Upper lobe of left lung (tissue), 6 donors: Measurements from ENCODE around the gene SLC6A3. TPM values are rescaled to one million over a fixed set of nuclear protein-coding genes. Genes with fewer than 3 reads are reported as not detected.

Source experiments
- ATAC-seq, 2 donors: fragments of 200-7000 bp; cut with Tn5 transposase; one replicate each; pipeline ENCODE4 v1.9.1; 2022; ENCODE audit warnings: mild to moderate bottlenecking in 2 of 2, moderate library complexity in 2 of 2; ENCODE audit not compliant: low FRiP score in 2 of 2
- DNase-seq, 2 donors: peaks; one replicate each; pipeline ENCODE4 v3.0.0-alpha.2; 2019 to 2020
- H3K27ac ChIP-seq, 4 donors: fragments of 200-600 bp; sonication (generic); one replicate each; pipeline ENCODE4 v1.5.1; 2016 to 2019
- H3K27me3 ChIP-seq, 4 donors: fragments of 200-600 bp; sonication (generic); one replicate each; pipeline ENCODE4 v1.5.1; 2017 to 2019
- H3K36me3 ChIP-seq, 4 donors: fragments of 200-600 bp; sonication (generic); one replicate each; pipeline ENCODE4 v1.5.1; 2016 to 2019
- H3K4me1 ChIP-seq, 4 donors: fragments of 200-600 bp; sonication (generic); one replicate each; pipeline ENCODE4 v1.5.1; 2018 to 2019
- H3K4me3 ChIP-seq, 4 donors: fragments of 200-600 bp; sonication (generic); one replicate each; pipeline ENCODE4 v1.5.1; 2017 to 2019; ENCODE audit warnings: mild to moderate bottlenecking in 2 of 4, moderate library complexity in 1 of 4
- H3K9me3 ChIP-seq, 4 donors: fragments of 200-600 bp; sonication (generic); one replicate each; pipeline ENCODE4 v1.5.1; 2018 to 2019
- EP300 ChIP-seq, 4 donors: sonication (generic); formaldehyde crosslinking; IDR thresholded peaks; one replicate each; pipeline ENCODE4 v1.5.1; 2017; ENCODE audit warnings: antibody characterized with exemption in 4 of 4, control low read depth in 2 of 4
- POLR2A ChIP-seq, 4 donors: fragments of 450-650 bp; IDR thresholded peaks; one replicate each; pipeline ENCODE4 v1.5.1; 2016 to 2017; ENCODE audit warnings: antibody characterized with exemption in 4 of 4, mild to moderate bottlenecking in 2 of 4
- POLR2AphosphoS5 ChIP-seq, 2 donors: sonication (generic); formaldehyde crosslinking; IDR thresholded peaks; one replicate each; pipeline ENCODE4 v1.5.1; 2017; ENCODE audit warnings: antibody characterized with exemption in 2 of 2
- WGBS, 2 donors: methylation state at CpG; one replicate each; pipeline ENCODE4 v1.1.5; 2017 to 2018; 5-methylcytosine and 5-hydroxymethylcytosine counted together
- total RNA-seq, 6 donors: library from RNA; depleted of rRNA in 4 of 6; stranded (reverse); fragments of >200 nt in 4 of 6; gene quantifications; one replicate each; pipeline versions ENCODE4 v1.1.0 to v1.2.1, GENCODE V29; 2016 to 2021
- TF ChIP-seq, protein P1 (sequence below), 6 experiments: fragments of 450-650 bp in 4 of 6; fragments of 200-600 bp in 2 of 6; sonication (generic) in 2 of 6; IDR thresholded peaks; one replicate each; pipeline ENCODE4 v1.5.1; 2016 to 2019; ENCODE audit warnings: antibody characterized with exemption in 6 of 6
- donor health status: DM: no; HTN: no; CAD: no; lungs with moderate emphysema.
- donor health status: DM: no; HTN: yes; CAD: no; lungs with severe emphysema.

Gene SLC6A3
- total RNA-seq, 6 donors from 2014 or later, result 0.15 to 1.2 (median 0.36) TPM; not detected in 2

DNA sequence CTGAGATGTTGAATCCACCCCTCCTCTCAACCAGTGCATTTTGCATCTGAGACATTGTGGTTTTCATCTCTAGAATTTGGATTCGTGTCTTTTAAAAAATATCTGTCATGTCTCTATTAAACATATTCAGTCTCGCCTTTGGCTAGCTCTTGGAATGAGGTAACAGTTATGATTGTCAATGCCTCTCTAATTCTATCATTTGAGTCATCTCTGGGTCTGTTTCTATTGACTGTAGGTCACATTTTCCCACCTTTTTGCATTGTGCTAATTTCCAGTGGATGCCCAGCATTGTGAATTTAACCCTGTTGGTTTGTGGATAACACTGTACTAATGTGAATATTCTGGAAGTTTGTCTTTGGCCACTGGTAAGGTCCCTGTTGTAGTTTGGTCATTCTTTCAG, 8.4 kb upstream of the SLC6A3 start:
- no peaks in the 10 kb centered on the region for H3K36me3 ChIP-seq
- H3K27ac ChIP-seq, result no peak overlapping the region
- ATAC-seq (no peak), DNase-seq (no peak)
- no peak overlapping the region for H3K4me3 ChIP-seq
- TF ChIP-seq, protein P1, sequence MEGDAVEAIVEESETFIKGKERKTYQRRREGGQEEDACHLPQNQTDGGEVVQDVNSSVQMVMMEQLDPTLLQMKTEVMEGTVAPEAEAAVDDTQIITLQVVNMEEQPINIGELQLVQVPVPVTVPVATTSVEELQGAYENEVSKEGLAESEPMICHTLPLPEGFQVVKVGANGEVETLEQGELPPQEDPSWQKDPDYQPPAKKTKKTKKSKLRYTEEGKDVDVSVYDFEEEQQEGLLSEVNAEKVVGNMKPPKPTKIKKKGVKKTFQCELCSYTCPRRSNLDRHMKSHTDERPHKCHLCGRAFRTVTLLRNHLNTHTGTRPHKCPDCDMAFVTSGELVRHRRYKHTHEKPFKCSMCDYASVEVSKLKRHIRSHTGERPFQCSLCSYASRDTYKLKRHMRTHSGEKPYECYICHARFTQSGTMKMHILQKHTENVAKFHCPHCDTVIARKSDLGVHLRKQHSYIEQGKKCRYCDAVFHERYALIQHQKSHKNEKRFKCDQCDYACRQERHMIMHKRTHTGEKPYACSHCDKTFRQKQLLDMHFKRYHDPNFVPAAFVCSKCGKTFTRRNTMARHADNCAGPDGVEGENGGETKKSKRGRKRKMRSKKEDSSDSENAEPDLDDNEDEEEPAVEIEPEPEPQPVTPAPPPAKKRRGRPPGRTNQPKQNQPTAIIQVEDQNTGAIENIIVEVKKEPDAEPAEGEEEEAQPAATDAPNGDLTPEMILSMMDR (IDR thresholded peaks at IDR 0.05), result no peak
- TF ChIP-seq POLR2A (IDR thresholded peaks at IDR 0.05), result no peak
- TF ChIP-seq POLR2AphosphoS5 (IDR thresholded peaks at IDR 0.05), result no peak
- TF ChIP-seq EP300 (IDR thresholded peaks at IDR 0.05), result no peak
- 72 to 80% methylated on average over 2 of the region's 2 CpGs for WGBS, 2 donors
- peaks cover 9 to 50% (median 38%) of the 10 kb centered on the region in 4 donors for H3K9me3 ChIP-seq
- H3K4me1 ChIP-seq, result no peaks in the 10 kb centered on the region
- no peaks in the 10 kb centered on the region for H3K27me3 ChIP-seq

DNA sequence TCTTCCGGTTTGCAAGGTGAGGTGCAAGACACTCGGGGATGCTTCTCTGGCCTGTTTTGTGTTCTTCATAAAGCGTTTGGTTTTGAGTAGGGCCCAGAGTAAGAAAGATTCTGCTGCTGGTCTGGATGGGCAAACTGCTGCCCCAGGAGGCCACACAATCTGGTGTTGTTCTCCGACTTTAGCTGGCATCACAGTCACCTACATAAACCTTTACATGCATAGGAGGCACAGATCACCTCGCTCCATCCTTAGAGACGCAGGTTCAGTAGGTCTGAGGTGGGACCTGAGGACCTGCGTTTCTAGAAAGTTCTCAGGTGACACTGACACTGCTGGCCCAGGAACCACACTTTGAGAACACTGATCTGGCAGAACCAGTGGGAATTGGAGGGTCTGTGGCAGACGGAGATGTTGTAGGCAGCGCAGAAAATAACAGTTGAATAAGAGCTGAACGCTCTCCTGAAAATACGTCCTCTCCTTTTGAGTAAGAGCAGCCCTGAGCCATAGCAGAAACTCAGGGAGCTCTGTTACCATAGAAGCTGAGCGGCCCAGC, 3.9 kb upstream of the SLC6A3 start:
- Histone ChIP-seq H3K27me3 (peaks cover 0 to 29% (median 15%) of the 10 kb centered on the region in 4 donors), H3K27ac (no peak overlapping the region), H3K4me1 (peaks cover 14 to 22% (median 16%) of the 10 kb centered on the region in 4 donors), H3K36me3 (no peaks in the 10 kb centered on the region), H3K4me3 (no peak overlapping the region), H3K9me3 (peaks cover 9 to 15% (median 12%) of the 10 kb centered on the region in 4 donors)
- WGBS, 2 donors, result 88 to 89% methylated on average over 12 of the region's 12 CpGs
- DNase-seq (no peak), ATAC-seq (no peak)
- TF ChIP-seq, protein P1 (IDR thresholded peaks at IDR 0.05), result no peak
- TF ChIP-seq POLR2A (IDR thresholded peaks at IDR 0.05) (no peak), EP300 (IDR thresholded peaks at IDR 0.05) (no peak), POLR2AphosphoS5 (IDR thresholded peaks at IDR 0.05) (no peak)

DNA sequence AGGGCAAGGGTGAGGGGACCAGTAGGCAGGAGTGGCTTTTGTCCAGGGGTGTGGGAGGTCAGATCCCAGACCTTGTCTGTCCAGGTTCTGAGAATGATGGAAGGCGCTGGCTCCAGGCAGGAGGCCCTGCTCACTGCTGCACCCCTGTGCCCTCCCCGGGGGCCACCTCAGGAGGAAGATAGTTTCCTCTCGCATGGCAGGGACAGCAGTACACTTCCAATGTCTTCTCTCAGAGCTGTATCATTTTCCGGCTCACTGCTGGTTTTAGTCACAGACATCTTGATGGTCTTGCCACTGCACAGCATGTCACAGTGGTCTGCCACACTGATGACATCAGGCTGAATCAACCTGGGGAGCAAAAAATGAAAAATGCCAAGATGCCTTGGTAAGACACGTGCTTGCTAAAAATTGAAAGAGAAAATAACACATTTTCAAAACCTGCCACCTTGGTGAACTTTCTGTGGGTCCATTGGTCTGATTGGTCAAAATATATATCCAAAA, 3.3 kb upstream of the SLC6A3 start:
- Histone ChIP-seq H3K9me3 (peaks cover 4 to 9% (median 7%) of the 10 kb centered on the region in 4 donors), H3K27ac (no peak overlapping the region), H3K4me3 (no peak overlapping the region), H3K4me1 (peaks cover 14 to 23% (median 16%) of the 10 kb centered on the region in 4 donors), H3K36me3 (no peaks in the 10 kb centered on the region), H3K27me3 (peaks cover 1 to 35% (median 18%) of the 10 kb centered on the region in 4 donors)
- 59 to 65% methylated on average over 4 to 5 of the region's 5 CpGs for WGBS, 2 donors
- DNase-seq (no peak), ATAC-seq (no peak)
- no peak for TF ChIP-seq EP300 (IDR thresholded peaks at IDR 0.05)
- TF ChIP-seq, protein P1 (IDR thresholded peaks at IDR 0.05), result no peak
- no peak for TF ChIP-seq POLR2A (IDR thresholded peaks at IDR 0.05)
- no peak for TF ChIP-seq POLR2AphosphoS5 (IDR thresholded peaks at IDR 0.05)

DNA sequence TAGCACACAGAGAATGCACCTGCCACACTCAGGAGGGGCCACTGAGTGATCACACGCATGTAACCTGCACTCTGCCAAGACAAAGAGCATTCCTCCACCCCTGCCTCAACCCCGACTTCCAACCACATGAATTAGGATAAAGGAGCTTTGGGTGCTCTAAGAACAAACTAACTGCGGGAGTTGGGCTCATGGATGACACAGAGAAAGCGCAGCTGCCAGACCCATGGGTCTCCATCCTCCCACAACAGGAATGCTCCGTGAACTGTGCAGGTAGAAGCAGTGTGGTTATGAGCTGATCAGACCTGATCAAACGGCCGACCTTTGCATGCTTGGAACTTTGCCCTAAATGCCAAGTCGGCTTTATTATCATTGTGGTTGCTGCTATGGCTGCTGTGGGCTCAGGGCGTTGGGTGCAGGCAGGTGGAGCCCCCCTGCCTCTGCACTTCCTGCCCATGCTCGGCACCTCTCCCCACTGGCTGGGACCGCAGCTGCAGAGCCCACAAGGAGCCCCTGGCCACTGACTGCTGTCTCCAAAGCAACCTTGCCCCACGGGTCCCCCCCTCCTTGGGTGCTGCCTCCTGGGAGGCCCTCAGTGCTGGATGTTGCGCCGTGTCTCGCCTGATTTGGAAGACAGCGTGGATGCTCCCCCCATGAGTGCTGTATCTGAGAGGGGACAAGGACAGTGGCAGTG, 2.6 kb upstream of the SLC6A3 start:
- ATAC-seq (no peak), DNase-seq (peak in 1 of 2 donors; percentile 10)
- peaks cover 1 to 39% (median 20%) of the 10 kb centered on the region in 4 donors for H3K27me3 ChIP-seq
- TF ChIP-seq, protein P1 (IDR thresholded peaks at IDR 0.05), result no peak
- TF ChIP-seq POLR2A (IDR thresholded peaks at IDR 0.05), result no peak
- TF ChIP-seq EP300 (IDR thresholded peaks at IDR 0.05), result no peak
- no peak for TF ChIP-seq POLR2AphosphoS5 (IDR thresholded peaks at IDR 0.05)
- H3K4me1 ChIP-seq, result peaks cover 14 to 23% (median 16%) of the 10 kb centered on the region in 4 donors
- H3K4me3 ChIP-seq, result no peak overlapping the region
- H3K9me3 ChIP-seq, result peaks cover 0 to 4% (median 2%) of the 10 kb centered on the region in 4 donors
- no peak overlapping the region for H3K27ac ChIP-seq
- WGBS, 2 donors, result 57 to 80% methylated on average over 6 to 16 of the region's 16 CpGs
- H3K36me3 ChIP-seq, result no peaks in the 10 kb centered on the region
